Neuronal stem cell (in vitro differentiated cells): ENCODE measurements around the gene WHAMM.

Experiments
- DNase-seq: peaks from one replicate; pipeline ENCODE4 v3.0.0-alpha.2; 2013; ENCODE audit warnings: low spot score
- H2AFZ ChIP-seq: one replicate; pipeline ENCODE4 v1.6.1; 2013; ENCODE audit warnings: mild to moderate bottlenecking, low read length, inconsistent platforms
- H2AK5ac ChIP-seq: 2 replicates; pipeline ENCODE4 v1.6.1; 2013; ENCODE audit warnings: low read depth, mild to moderate bottlenecking, inconsistent platforms, low read length, moderate library complexity, mixed read lengths
- H2BK120ac ChIP-seq: 2 replicates; pipeline ENCODE4 v1.6.1; 2013; ENCODE audit warnings: low read depth, mild to moderate bottlenecking, inconsistent platforms, low read length, moderate library complexity, mixed read lengths
- H2BK12ac ChIP-seq: one replicate; pipeline ENCODE4 v1.6.1; 2013; ENCODE audit warnings: low read length, inconsistent platforms
- H2BK15ac ChIP-seq: 2 replicates; pipeline ENCODE4 v1.6.1; 2013; ENCODE audit warnings: mild to moderate bottlenecking, low read length, inconsistent platforms, mixed read lengths
- H2BK5ac ChIP-seq: one replicate; pipeline ENCODE4 v1.6.1; 2013; ENCODE audit warnings: inconsistent platforms, mild to moderate bottlenecking, low read length, moderate library complexity
- H3K14ac ChIP-seq: one replicate; pipeline ENCODE4 v1.6.1; 2013; ENCODE audit warnings: low read length, inconsistent platforms
- H3K18ac ChIP-seq: 2 replicates; pipeline ENCODE4 v1.6.1; 2013; ENCODE audit warnings: low read length, inconsistent platforms
- H3K23ac ChIP-seq: 2 replicates; pipeline ENCODE4 v1.6.1; 2013; ENCODE audit warnings: low read depth, mild to moderate bottlenecking, mixed read lengths, low read length, inconsistent platforms; ENCODE audit not compliant: poor library complexity
- H3K27ac ChIP-seq: replicated peaks from 3 replicates; pipeline ENCODE4 v1.5.1; 2013; ENCODE audit warnings: low read length, inconsistent platforms
- H3K27me3 ChIP-seq, 3 experiments: 2 replicates each; pipeline ENCODE4 v1.6.1; 2013; ENCODE audit warnings: low read length in 3 of 3, mild to moderate bottlenecking in 2 of 3, inconsistent platforms in 1 of 3, low read depth in 1 of 3, mixed read lengths in 1 of 3, moderate library complexity in 1 of 3; ENCODE audit not compliant: control insufficient read depth in 3 of 3, insufficient read depth in 3 of 3
- H3K36me3 ChIP-seq, 2 donors: replicated peaks in 1 of 2; 2 replicates each; pipeline ENCODE4 v1.6.1; 2013; ENCODE audit warnings: low read length in 2 of 2; ENCODE audit not compliant: control insufficient read depth in 2 of 2, insufficient read depth in 2 of 2
- H3K4ac ChIP-seq: 2 replicates; pipeline ENCODE4 v1.6.1; 2013; ENCODE audit warnings: inconsistent platforms, mild to moderate bottlenecking, low read length, moderate library complexity
- H3K4me1 ChIP-seq, 2 donors: 1 replicate in 1 of 2; 2 replicates in 1 of 2; pipeline ENCODE4 v1.6.1; 2013; ENCODE audit warnings: low read length in 2 of 2, low read depth in 1 of 2; ENCODE audit not compliant: control insufficient read depth in 2 of 2, insufficient read depth in 1 of 2
- H3K4me2 ChIP-seq: one replicate; pipeline ENCODE4 v1.6.1; 2013; ENCODE audit warnings: mild to moderate bottlenecking, low read length, inconsistent platforms; ENCODE audit not compliant: insufficient read depth, poor library complexity, severe bottlenecking
- H3K4me3 ChIP-seq, 2 donors: 2 replicates each; pipeline ENCODE4 v1.5.1; 2013; ENCODE audit warnings: low read length in 2 of 2, mild to moderate bottlenecking in 2 of 2, inconsistent platforms in 1 of 2, moderate library complexity in 1 of 2
- H3K79me1 ChIP-seq: one replicate; pipeline ENCODE4 v1.6.1; 2013; ENCODE audit warnings: low read depth, mild to moderate bottlenecking, inconsistent platforms, low read length, moderate library complexity
- H3K9ac ChIP-seq: one replicate; pipeline ENCODE4 v1.6.1; 2013; ENCODE audit warnings: mild to moderate bottlenecking, low read depth, low read length, inconsistent platforms; ENCODE audit not compliant: poor library complexity
- H3K9me3 ChIP-seq, 2 donors: replicated peaks in 1 of 2; 2 replicates each; pipeline versions ENCODE3 to v1.6.1; 2013; ENCODE audit warnings: low read length in 2 of 2, mild to moderate bottlenecking in 2 of 2, inconsistent platforms in 1 of 2, low read depth in 1 of 2, mixed read lengths in 1 of 2, moderate library complexity in 1 of 2; ENCODE audit not compliant: control insufficient read depth in 2 of 2, insufficient read depth in 1 of 2
- H4K8ac ChIP-seq: one replicate; pipeline ENCODE4 v1.6.1; 2013; ENCODE audit warnings: low read depth, mild to moderate bottlenecking, inconsistent platforms, low read length, moderate library complexity
- H4K91ac ChIP-seq: one replicate; pipeline ENCODE4 v1.6.1; 2013; ENCODE audit warnings: low read length, low read depth, mild to moderate bottlenecking, inconsistent platforms; ENCODE audit not compliant: poor library complexity
- WGBS, 2 donors: extraction: QIAGEN DNeasy Blood & Tissue Kit; methylation state at CpG; one replicate each; pipeline ENCODE4 v1.1.7; 2013; ENCODE audit warnings: missing lambda C conversion rate in 2 of 2, mixed read lengths in 1 of 2; ENCODE audit not compliant: insufficient read length in 2 of 2, insufficient replicate concordance in 1 of 2; ENCODE audit errors: extremely low coverage in 2 of 2; 5-methylcytosine and 5-hydroxymethylcytosine counted together

Gene WHAMM

DNA sequence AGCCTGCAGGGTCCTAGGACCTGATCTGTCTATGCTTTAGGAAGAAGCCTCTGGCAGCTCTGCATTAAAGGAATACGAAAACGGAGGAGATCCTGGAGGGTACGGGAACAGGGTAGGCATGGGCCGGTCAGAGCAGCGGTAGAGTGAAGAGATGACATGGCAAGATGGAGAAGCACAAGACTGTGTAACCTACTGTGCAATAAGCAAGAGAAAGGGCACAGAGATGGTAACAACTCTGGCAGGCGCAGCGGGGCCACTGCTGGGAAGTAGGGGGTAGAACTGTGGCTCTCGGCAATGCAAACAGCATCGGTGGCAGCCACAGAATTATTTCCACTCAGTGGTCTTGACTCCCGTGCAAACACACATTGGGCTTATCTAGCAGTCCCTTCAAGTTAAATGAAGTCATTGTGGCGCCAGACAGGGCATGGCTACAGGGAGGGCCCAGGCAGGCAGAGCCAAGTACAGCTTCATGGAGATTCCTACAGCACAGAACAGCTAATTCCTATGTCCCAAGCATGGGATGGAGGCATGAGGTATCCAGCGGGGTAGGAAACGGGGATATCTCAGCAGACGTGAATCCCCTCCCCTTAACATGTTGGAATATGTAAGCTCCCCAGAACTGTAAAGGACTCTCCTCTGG is 28.8 kb downstream of the WHAMM start:
- Histone ChIP-seq H3K27ac (no peak overlapping the region), H3K4me1 (no peaks in the 10 kb centered on the region), H3K4me2 (no peak overlapping the region), H4K8ac (no peak overlapping the region), H3K79me1 (no peaks in the 10 kb centered on the region), H3K14ac (no peak overlapping the region), H3K9me3 (peaks cover 0 to 5% of the 10 kb centered on the region in 2 donors), H2BK5ac (no peak overlapping the region), H3K18ac (no peak overlapping the region), H3K9ac (no peak overlapping the region), H3K27me3 (no peaks in the 10 kb centered on the region), H3K36me3 (peaks cover 17 to 44% of the 10 kb centered on the region in 2 donors), H2BK12ac (no peak overlapping the region), H2BK15ac (no peak overlapping the region), H3K23ac (no peak overlapping the region), H2BK120ac (no peak overlapping the region), H2AK5ac (no peak overlapping the region), H2AFZ (no peak overlapping the region), H4K91ac (no peak overlapping the region), H3K4ac (no peak overlapping the region), H3K4me3 (no peak overlapping the region)
- no CpG with 5 or more reads among the region's 14 CpGs for WGBS, 2 donors
- DNase-seq = no peak

DNA sequence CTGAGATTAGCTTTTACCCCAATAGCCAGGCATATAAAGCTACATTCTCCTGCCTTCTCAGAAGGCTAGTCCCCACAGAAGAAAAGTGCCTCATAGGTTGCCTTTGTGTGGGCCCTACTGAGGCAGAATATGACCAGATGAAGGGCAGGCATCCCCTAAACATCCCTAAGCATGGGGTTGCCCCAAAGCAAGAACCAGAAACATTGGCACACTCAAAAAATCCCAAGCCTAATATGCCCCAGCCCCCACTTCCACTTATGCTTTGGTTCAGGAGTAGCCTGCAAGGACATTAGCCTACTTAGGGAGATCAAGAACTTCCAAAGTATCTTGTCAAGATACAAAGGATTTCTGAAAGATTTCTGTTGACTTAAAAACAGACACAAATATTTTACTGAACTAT is 29.7 kb downstream of the WHAMM start:
- H2BK12ac ChIP-seq = no peak overlapping the region
- no peak overlapping the region for H4K8ac ChIP-seq
- H3K14ac ChIP-seq = no peak overlapping the region
- H3K27ac ChIP-seq = no peak overlapping the region
- peaks cover 13 to 38% of the 10 kb centered on the region in 2 donors for H3K36me3 ChIP-seq
- no peaks in the 10 kb centered on the region for H3K4me1 ChIP-seq
- no peak overlapping the region for H3K4ac ChIP-seq
- H3K79me1 ChIP-seq = no peaks in the 10 kb centered on the region
- no peak overlapping the region for H2BK5ac ChIP-seq
- H4K91ac ChIP-seq = no peak overlapping the region
- no peak overlapping the region for H2BK15ac ChIP-seq
- no peak overlapping the region for H3K23ac ChIP-seq
- no peak overlapping the region for H3K9ac ChIP-seq
- no peak overlapping the region for H2BK120ac ChIP-seq
- H3K9me3 ChIP-seq = peaks cover 2 to 10% of the 10 kb centered on the region in 2 donors
- no peak for DNase-seq
- H3K4me2 ChIP-seq = no peak overlapping the region
- no peak overlapping the region for H2AFZ ChIP-seq
- peaks cover 0 to 2% (median 0%) of the 10 kb centered on the region in 3 experiments for H3K27me3 ChIP-seq
- no peak overlapping the region for H2AK5ac ChIP-seq
- H3K4me3 ChIP-seq = no peak overlapping the region
- no peak overlapping the region for H3K18ac ChIP-seq

DNA sequence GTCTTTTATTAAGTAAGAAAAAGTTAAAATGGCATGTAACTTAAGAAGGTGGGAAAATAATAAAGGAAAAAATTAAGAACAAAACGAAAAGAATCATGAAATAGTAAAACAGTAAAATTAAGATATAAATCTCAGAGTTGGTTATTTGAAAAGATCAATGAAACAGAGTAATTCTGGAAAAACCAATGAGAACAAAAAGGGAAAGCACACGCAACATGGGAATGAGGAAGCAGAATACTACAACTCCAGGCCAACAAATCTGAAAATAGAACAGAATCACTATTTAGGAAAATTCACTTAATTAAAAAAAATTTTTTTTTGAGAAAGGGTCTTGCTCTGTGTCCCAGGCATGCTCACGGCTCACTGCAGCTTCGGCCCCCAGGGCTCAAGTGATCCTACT is 30.7 kb downstream of the WHAMM start:
- DNase-seq = no peak
- H3K4me1 ChIP-seq = no peaks in the 10 kb centered on the region
- WGBS, 2 donors = no CpG with 5 or more reads among the region's 4 CpGs

DNA sequence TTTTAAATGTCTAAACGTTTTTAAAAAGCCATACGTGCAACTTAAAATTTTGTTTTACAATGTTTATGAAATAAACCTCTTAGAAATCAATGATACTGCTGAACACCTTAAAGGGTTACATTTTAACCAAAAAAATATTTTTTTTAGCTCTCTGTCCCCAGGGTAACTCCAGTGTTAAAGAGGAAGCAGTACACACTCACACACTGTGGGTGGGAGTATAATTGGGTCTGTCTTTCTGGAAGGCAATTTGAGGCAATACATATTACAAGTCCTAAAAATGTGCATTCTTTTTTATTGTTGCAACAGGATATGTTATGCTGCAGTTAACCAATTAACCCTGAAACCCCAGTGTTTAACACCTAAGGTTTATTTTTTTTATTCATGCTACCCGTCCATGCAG is 34.1 kb downstream of the WHAMM start:
- H4K91ac ChIP-seq = no peak overlapping the region
- no peak overlapping the region for H2BK120ac ChIP-seq
- no peak overlapping the region for H3K14ac ChIP-seq
- no CpG with 5 or more reads among the region's 3 CpGs for WGBS, 2 donors
- H3K4ac ChIP-seq = no peak overlapping the region
- no peaks in the 10 kb centered on the region for H3K79me1 ChIP-seq
- no peak overlapping the region for H2AK5ac ChIP-seq
- no peak overlapping the region for H2BK15ac ChIP-seq
- H4K8ac ChIP-seq = no peak overlapping the region
- no peak overlapping the region for H3K27ac ChIP-seq
- H3K4me2 ChIP-seq = no peak overlapping the region
- peaks cover 0 to 2% (median 0%) of the 10 kb centered on the region in 3 experiments for H3K27me3 ChIP-seq
- no peak overlapping the region for H2BK12ac ChIP-seq
- peaks cover 0 to 2% of the 10 kb centered on the region in 2 donors for H3K36me3 ChIP-seq
- no peak overlapping the region for H3K4me3 ChIP-seq
- H3K9me3 ChIP-seq = peaks cover 2 to 5% of the 10 kb centered on the region in 2 donors
- H3K18ac ChIP-seq = no peak overlapping the region
- no peak overlapping the region for H2AFZ ChIP-seq
- H3K4me1 ChIP-seq = no peaks in the 10 kb centered on the region
- no peak overlapping the region for H2BK5ac ChIP-seq
- DNase-seq = no peak
- H3K23ac ChIP-seq = no peak overlapping the region
- H3K9ac ChIP-seq = no peak overlapping the region

More for the DNA sequence above, 30.7 kb downstream of the WHAMM start:
- Histone ChIP-seq H3K79me1 (no peaks in the 10 kb centered on the region), H3K4me2 (no peak overlapping the region), H2BK5ac (no peak overlapping the region), H2AFZ (no peak overlapping the region), H3K36me3 (peaks cover 11 to 30% of the 10 kb centered on the region in 2 donors), H3K4me3 (no peak overlapping the region), H3K9ac (no peak overlapping the region), H3K9me3 (peaks cover 2 to 10% of the 10 kb centered on the region in 2 donors), H2AK5ac (no peak overlapping the region), H2BK12ac (no peak overlapping the region), H4K91ac (no peak overlapping the region), H4K8ac (no peak overlapping the region), H3K4ac (no peak overlapping the region), H3K14ac (no peak overlapping the region), H2BK15ac (no peak overlapping the region), H2BK120ac (no peak overlapping the region), H3K27ac (no peak overlapping the region), H3K18ac (no peak overlapping the region), H3K27me3 (peaks cover 0 to 2% (median 0%) of the 10 kb centered on the region in 3 experiments), H3K23ac (no peak overlapping the region)
